Mesothelial cell of epicardium (in vitro differentiated cells): Measurements from ENCODE around the gene COX17. TPM values are rescaled to one million over a fixed set of nuclear protein-coding genes. Genes with fewer than 3 reads are reported as not detected.

ENCODE experiments used
- DNase-seq, 2 experiments: peaks; one replicate each; pipeline ENCODE4 v3.0.0; 2021; ENCODE audit warnings: low spot score in 2 of 2; ENCODE audit not compliant: unreplicated experiment in 2 of 2
- H3K27ac Mint-ChIP-seq: 2 replicates; pipeline ENCODE4 v1.8.0; 2021; ENCODE audit warnings: mixed read lengths
- H3K27me3 Mint-ChIP-seq: 2 replicates; pipeline ENCODE4 v1.8.0; 2021; ENCODE audit warnings: low read depth, mixed read lengths
- H3K36me3 Mint-ChIP-seq: 2 replicates; pipeline ENCODE4 v1.8.0; 2021; ENCODE audit warnings: mixed read lengths
- H3K4me1 Mint-ChIP-seq: 2 replicates; pipeline ENCODE4 v1.8.0; 2021; ENCODE audit warnings: mixed read lengths
- H3K4me3 Mint-ChIP-seq: 2 replicates; pipeline ENCODE4 v1.8.0; 2021; ENCODE audit warnings: mild to moderate bottlenecking, moderate library complexity, mixed read lengths
- H3K9me3 Mint-ChIP-seq: 2 replicates; pipeline ENCODE4 v1.8.0; 2021; ENCODE audit warnings: mixed read lengths
- total RNA-seq: library from RNA; stranded (reverse); gene quantifications from 3 replicates; pipeline ENCODE4 v1.2.1, GENCODE V29; 2021
- TF ChIP-seq, protein P1 (sequence below): fragments of 200-600 bp; sonication (generic); IDR thresholded peaks from one replicate; pipeline ENCODE4 v1.5.0; 2021; ENCODE audit warnings: antibody characterized with exemption; ENCODE audit not compliant: unreplicated experiment

COX17 gene
- total RNA-seq, 1 donor from 2014 or later = 18.1 TPM

DNA sequence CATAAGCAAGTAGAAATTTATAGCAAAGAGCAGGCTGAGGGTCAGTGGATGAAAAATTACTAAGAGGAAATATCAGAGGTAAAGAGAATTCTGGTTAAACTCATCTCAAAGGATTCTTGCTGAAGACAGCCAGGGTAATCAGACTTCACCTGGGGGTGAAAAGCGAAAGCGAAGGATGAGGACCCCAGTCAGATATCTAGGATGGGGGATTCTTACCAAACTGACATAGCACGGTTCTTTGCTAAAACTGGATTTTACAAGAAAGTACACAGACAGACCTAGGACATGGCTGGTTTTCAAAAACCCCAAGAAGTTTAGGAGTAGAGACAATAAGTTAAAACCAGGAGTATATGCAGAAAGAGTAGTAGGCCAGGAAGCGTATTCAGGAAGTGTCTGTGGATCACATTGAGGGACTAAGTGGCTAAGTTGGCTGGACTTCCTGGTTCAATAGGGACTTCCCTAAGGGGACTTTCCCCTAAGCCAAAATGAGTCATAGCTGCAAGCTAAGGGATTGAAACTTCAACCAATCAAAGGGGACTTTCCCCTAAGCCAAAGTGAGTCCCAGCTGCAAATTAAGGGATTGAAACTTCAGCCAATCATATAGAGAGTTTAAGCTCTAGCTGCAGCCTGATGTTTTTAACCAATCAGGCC, 23.2 kb upstream of the COX17 start:
- TF ChIP-seq, protein P1, sequence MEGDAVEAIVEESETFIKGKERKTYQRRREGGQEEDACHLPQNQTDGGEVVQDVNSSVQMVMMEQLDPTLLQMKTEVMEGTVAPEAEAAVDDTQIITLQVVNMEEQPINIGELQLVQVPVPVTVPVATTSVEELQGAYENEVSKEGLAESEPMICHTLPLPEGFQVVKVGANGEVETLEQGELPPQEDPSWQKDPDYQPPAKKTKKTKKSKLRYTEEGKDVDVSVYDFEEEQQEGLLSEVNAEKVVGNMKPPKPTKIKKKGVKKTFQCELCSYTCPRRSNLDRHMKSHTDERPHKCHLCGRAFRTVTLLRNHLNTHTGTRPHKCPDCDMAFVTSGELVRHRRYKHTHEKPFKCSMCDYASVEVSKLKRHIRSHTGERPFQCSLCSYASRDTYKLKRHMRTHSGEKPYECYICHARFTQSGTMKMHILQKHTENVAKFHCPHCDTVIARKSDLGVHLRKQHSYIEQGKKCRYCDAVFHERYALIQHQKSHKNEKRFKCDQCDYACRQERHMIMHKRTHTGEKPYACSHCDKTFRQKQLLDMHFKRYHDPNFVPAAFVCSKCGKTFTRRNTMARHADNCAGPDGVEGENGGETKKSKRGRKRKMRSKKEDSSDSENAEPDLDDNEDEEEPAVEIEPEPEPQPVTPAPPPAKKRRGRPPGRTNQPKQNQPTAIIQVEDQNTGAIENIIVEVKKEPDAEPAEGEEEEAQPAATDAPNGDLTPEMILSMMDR = no peak
- Mint-ChIP-seq H3K4me1 (peaks cover 12% of the 10 kb centered on the region), H3K27me3 (no peaks in the 10 kb centered on the region), H3K4me3 (no peak overlapping the region), H3K9me3 (no peaks in the 10 kb centered on the region), H3K36me3 (no peaks in the 10 kb centered on the region), H3K27ac (no peak overlapping the region)
- no peak for DNase-seq

DNA sequence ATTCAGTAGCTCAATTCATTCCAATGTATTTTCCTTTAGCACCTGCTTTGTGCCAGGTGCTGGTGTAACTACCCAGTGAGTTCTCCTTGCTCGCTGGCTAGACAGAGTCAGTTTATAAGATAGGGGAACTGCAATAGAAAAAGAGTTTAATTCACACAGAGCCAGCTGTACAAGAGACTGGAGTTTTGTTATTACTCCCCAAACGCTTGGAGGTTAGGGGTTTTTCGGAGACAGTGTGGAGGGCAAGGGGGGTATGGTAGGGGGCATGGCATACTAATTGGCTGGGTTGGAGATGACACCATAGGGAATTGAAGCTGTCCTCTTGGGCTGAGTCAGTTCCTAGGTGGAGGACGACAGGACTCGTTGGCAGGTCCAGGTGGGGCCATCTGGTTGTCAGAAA, 20.2 kb upstream of the COX17 start:
- Mint-ChIP-seq H3K4me3 (no peak overlapping the region), H3K9me3 (no peaks in the 10 kb centered on the region), H3K4me1 (no peaks in the 10 kb centered on the region), H3K36me3 (no peaks in the 10 kb centered on the region), H3K27ac (no peak overlapping the region), H3K27me3 (peaks cover 3% of the 10 kb centered on the region)
- DNase-seq = no peak
- TF ChIP-seq, protein P1 = no peak

DNA sequence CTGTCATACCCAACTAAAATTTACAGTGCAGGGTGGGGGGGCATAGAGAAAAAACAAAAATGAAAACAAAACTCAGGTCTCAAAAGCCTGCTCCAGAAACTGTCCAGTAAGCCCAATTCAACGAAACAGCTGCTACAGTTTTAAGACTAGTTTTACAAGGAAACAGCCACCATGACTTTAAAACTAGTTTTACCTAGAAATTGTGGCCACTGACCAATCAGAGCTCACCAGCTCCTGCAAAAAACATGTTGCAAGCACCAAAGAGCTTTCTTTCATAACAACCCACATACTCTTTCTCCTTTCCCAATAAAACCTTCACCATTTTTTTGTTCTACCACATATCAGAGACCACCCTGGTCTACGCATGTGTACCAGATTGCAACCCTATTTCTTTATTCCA, 18.3 kb upstream of the COX17 start:
- no peak for DNase-seq
- peaks cover 5% of the 10 kb centered on the region for H3K4me1 Mint-ChIP-seq

DNA sequence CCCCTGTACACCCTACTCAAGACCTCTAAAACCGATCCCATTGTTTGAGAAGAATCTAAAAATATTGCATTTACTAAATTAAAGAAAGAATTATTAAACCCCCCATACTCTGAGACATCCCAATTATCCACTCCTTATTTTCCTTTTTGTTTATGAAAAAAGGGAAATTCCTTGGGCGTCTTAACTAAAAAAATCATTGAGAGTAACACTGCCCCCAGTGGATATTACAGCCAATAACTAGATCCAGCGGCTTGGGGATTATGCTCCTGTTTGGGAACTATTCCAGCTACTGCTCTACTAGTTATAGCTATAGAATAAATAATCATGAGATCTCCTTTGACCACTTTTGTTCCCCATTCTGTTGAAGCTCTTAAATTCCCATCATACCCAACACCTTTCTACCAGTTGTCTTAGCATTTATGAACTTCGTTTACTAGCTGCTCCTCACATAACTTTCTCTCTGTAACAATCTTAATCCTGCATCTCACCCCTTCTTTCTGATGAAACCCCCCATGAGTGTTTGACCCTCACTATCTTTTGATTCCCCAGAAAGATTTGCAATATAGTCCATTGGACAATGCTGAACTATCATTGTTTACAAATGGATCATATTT, 12.9 kb upstream of the COX17 start:
- peaks cover 8% of the 10 kb centered on the region for H3K9me3 Mint-ChIP-seq
- no peak for DNase-seq
- TF ChIP-seq, protein P1 = peak; percentile 56
- H3K27me3 Mint-ChIP-seq = peaks cover 9% of the 10 kb centered on the region
- no peak overlapping the region for H3K27ac Mint-ChIP-seq
- peaks cover 5% of the 10 kb centered on the region for H3K4me1 Mint-ChIP-seq
- H3K36me3 Mint-ChIP-seq = no peaks in the 10 kb centered on the region
- H3K4me3 Mint-ChIP-seq = no peak overlapping the region

More for the DNA sequence above, 18.3 kb upstream of the COX17 start:
- H3K36me3 Mint-ChIP-seq = no peaks in the 10 kb centered on the region
- H3K4me3 Mint-ChIP-seq = no peak overlapping the region
- no peaks in the 10 kb centered on the region for H3K9me3 Mint-ChIP-seq
- no peak overlapping the region for H3K27ac Mint-ChIP-seq
- TF ChIP-seq, protein P1 = no peak
- H3K27me3 Mint-ChIP-seq = peaks cover 3% of the 10 kb centered on the region

DNA sequence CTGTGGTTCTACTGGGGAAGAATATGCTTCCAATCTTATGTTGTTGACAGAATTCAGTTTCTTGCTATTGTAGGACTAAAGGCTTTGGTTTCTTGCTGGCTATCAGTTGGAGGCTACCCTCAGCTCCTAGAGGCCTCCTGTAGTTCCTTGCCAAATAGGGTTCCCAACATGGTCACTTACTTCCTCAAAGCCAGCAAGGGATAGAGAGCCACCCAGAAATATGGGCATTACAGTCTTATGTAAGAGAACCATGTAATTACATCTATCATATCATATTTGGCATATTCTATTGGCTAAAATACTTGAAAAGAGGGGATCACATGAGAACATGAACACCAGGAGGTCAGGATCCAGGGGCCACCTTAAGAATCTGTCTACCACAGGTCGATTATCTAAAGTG, 6.2 kb upstream of the COX17 start:
- Mint-ChIP-seq H3K27ac (no peak overlapping the region), H3K4me3 (no peak overlapping the region), H3K36me3 (no peaks in the 10 kb centered on the region), H3K9me3 (peaks cover 8% of the 10 kb centered on the region), H3K4me1 (no peaks in the 10 kb centered on the region), H3K27me3 (peaks cover 6% of the 10 kb centered on the region)
- DNase-seq = no peak
- TF ChIP-seq, protein P1 = no peak
